IMR-90 (cell line): Measurements from ENCODE around the gene FOSL1.

Experiments used
- BHLHE40 ChIP-seq: fragments of 150-350 bp; IDR thresholded peaks from 2 replicates; pipeline ENCODE4 v1.6.1; 2016; ENCODE audit warnings: mild to moderate bottlenecking, low read depth, low read length
- CEBPB ChIP-seq: IDR thresholded peaks from 2 replicates; pipeline ENCODE4 v1.6.1; 2012; ENCODE audit warnings: low read depth, low read length, improper control_type of control experiment
- CHD1 ChIP-seq: IDR thresholded peaks from 2 replicates; pipeline ENCODE4 v1.6.1; 2012; ENCODE audit warnings: low read depth, low read length, improper control_type of control experiment
- CTCF ChIP-seq: conservative IDR thresholded peaks from 2 replicates; pipeline ENCODE4 v1.5.1; 2012; ENCODE audit warnings: mild to moderate bottlenecking, low read depth, low read length, improper control_type of control experiment
- MAFK ChIP-seq: IDR thresholded peaks from 2 replicates; pipeline ENCODE4 v1.6.1; 2012; ENCODE audit warnings: low read depth, low read length, improper control_type of control experiment
- MXI1 ChIP-seq: IDR thresholded peaks from 2 replicates; pipeline ENCODE4 v1.6.1; 2012; ENCODE audit warnings: low read depth, mild to moderate bottlenecking, low read length, moderate library complexity, borderline replicate concordance
- NFE2L2 ChIP-seq: fragments of 150-350 bp; IDR thresholded peaks from 2 replicates; pipeline ENCODE4 v1.6.1; 2016; ENCODE audit warnings: low read depth, mild to moderate bottlenecking, low read length
- POLR2A ChIP-seq: IDR thresholded peaks from 2 replicates; pipeline ENCODE4 v1.6.1; 2012; ENCODE audit warnings: mild to moderate bottlenecking, low read depth, low read length
- RAD21 ChIP-seq: IDR thresholded peaks from 2 replicates; pipeline ENCODE4 v1.6.1; 2012; ENCODE audit warnings: low read length, improper control_type of control experiment
- RCOR1 ChIP-seq: IDR thresholded peaks from 2 replicates; pipeline ENCODE4 v1.6.1; 2012; ENCODE audit warnings: mild to moderate bottlenecking, low read length, improper control_type of control experiment; ENCODE audit not compliant: insufficient replicate concordance
- RFX5 ChIP-seq: IDR thresholded peaks from 2 replicates; pipeline ENCODE4 v1.8.0; 2012; ENCODE audit warnings: low read depth, mild to moderate bottlenecking, low read length, moderate library complexity
- SMC3 ChIP-seq: fragments of 150-350 bp; IDR thresholded peaks from 2 replicates; pipeline ENCODE4 v1.6.1; 2016; ENCODE audit warnings: low read depth, mild to moderate bottlenecking, antibody characterized with exemption, low read length, moderate library complexity

GRCh38 chr11:65941720-65942310, 41.6 kb upstream of the FOSL1 start:
- TF ChIP-seq CTCF: no peak
- no peak for TF ChIP-seq MXI1
- no peak for TF ChIP-seq RAD21
- no peak for TF ChIP-seq BHLHE40
- no peak for TF ChIP-seq RCOR1
- no peak for TF ChIP-seq POLR2A
- TF ChIP-seq RFX5: no peak
- no peak for TF ChIP-seq MAFK
- no peak for TF ChIP-seq NFE2L2
- TF ChIP-seq CHD1: no peak
- no peak for TF ChIP-seq SMC3
- no peak for TF ChIP-seq CEBPB
